ENCODE results near the gene PAPPA2.

PAPPA2 gene

DNA sequence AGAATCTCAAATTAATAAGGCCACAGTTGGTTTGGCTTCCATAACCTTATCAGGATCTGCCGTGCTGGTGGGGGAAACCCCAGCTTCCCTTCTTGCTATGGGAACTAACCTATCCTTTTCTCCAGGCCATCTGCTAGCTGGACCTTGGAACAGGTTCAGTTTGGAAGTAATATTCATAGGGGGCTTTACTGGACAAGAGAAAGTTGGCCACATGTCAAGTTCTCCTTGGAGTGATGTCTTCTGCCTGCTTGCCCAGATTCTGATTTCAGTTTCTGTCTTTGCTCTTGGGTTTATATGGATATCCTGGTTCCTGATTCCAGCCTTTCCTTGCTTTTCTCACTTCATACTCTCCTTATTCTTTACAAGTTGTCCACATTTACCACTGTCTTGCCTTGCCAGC lies 421.9 kb downstream of the PAPPA2 start:
- TF ChIP-seq, protein P1, sequence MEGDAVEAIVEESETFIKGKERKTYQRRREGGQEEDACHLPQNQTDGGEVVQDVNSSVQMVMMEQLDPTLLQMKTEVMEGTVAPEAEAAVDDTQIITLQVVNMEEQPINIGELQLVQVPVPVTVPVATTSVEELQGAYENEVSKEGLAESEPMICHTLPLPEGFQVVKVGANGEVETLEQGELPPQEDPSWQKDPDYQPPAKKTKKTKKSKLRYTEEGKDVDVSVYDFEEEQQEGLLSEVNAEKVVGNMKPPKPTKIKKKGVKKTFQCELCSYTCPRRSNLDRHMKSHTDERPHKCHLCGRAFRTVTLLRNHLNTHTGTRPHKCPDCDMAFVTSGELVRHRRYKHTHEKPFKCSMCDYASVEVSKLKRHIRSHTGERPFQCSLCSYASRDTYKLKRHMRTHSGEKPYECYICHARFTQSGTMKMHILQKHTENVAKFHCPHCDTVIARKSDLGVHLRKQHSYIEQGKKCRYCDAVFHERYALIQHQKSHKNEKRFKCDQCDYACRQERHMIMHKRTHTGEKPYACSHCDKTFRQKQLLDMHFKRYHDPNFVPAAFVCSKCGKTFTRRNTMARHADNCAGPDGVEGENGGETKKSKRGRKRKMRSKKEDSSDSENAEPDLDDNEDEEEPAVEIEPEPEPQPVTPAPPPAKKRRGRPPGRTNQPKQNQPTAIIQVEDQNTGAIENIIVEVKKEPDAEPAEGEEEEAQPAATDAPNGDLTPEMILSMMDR (IDR thresholded peaks at IDR 0.05; ENCODE audit: borderline replicate concordance, control extremely low read depth, extremely low read depth, insufficient read depth, missing control alignments): no peak
- in situ Hi-C loops (cut with MboI; ENCODE audit: low sequenced_read_pairs, unreplicated experiment): loop anchor here (5.0 to 25.0 kb wide), 2 partner anchors 323 to 902 kb away; no protein-coding TSS in a partner anchor
- DNase-seq (ENCODE audit: low spot score): no peak

DNA sequence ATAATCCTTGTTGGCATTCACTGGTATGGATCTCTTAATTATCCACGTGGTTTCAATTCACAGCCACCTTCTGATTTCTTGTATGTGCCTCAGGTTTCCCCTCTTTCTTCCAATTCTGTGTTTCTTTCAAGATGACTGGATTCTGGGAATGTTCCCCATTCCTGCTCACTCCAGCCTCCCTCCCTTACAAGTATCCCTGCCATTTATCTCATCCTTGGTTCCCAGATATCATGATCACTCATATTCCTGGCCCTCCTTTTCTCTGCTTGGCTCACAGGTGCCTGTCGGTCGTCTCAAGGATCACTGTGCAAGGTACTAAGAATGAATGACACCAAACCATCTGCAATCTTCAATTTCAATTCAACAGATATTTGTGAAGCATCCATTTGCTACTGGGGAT lies 422.4 kb downstream of the PAPPA2 start:
- no peak for DNase-seq (ENCODE audit: low spot score)
- in situ Hi-C loops (cut with MboI; ENCODE audit: low sequenced_read_pairs, unreplicated experiment): loop anchor here (25.0 kb wide), 1 partner anchor 902 kb away; no protein-coding TSS in a partner anchor
- TF ChIP-seq, protein P1 (IDR thresholded peaks at IDR 0.05; ENCODE audit: borderline replicate concordance, control extremely low read depth, extremely low read depth, insufficient read depth, missing control alignments): no peak

DNA sequence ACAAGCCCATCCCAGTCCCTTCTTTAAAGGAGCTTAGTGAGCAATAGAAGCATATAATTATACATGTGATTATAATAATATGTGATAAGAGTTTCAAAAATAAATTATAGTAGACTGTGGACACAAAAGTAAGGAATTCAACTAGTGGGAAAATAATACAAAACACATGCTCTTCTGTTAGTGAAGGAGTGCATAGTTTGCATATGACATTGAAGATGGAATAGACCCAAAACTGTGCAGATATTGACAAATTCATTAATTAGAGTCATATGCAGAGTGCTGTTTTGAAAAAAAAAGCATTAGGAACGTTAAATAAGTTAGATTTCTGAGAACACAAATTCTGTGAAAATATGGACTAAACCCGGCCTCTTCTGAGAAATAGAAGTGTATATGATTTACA lies 422.8 kb downstream of the PAPPA2 start:
- DNase-seq (ENCODE audit: low spot score): no peak
- TF ChIP-seq, protein P1 (IDR thresholded peaks at IDR 0.05; ENCODE audit: borderline replicate concordance, control extremely low read depth, extremely low read depth, insufficient read depth, missing control alignments): no peak
- in situ Hi-C loops (cut with MboI; ENCODE audit: low sequenced_read_pairs, unreplicated experiment): loop anchor here (25.0 kb wide), 1 partner anchor 902 kb away; no protein-coding TSS in a partner anchor

DNA sequence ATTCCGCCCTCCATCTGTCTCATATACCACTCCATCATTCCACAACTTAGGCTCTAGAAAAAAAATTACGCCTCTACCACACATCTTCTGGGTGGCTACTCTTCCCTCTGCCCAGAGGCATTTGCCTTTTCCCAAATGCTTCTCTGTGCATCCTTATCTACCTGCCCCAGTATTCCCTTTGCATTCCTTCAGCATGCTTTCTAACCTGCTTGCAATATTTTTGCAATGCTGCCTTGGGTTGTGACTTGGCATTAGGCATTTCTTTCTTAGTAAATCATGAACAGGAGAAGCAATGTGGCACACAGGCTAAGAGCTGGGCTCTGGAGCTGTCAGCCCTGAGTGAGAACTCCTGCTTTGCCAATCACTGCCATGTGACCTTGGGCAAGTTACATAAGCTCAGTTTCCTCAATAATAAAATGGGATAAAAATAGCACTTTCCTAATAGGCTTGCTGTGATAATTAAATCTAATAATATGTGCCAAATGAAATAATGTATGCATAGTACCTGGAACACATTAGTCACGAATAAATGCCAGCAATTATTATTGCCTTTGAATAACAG lies 425.6 kb downstream of the PAPPA2 start:
- in situ Hi-C loops (cut with MboI; ENCODE audit: low sequenced_read_pairs, unreplicated experiment): loop anchor here (25.0 kb wide), 1 partner anchor 899 kb away; no protein-coding TSS in a partner anchor
- no peak for DNase-seq (ENCODE audit: low spot score)
- TF ChIP-seq, protein P1 (IDR thresholded peaks at IDR 0.05; ENCODE audit: borderline replicate concordance, control extremely low read depth, extremely low read depth, insufficient read depth, missing control alignments): no peak

DNA sequence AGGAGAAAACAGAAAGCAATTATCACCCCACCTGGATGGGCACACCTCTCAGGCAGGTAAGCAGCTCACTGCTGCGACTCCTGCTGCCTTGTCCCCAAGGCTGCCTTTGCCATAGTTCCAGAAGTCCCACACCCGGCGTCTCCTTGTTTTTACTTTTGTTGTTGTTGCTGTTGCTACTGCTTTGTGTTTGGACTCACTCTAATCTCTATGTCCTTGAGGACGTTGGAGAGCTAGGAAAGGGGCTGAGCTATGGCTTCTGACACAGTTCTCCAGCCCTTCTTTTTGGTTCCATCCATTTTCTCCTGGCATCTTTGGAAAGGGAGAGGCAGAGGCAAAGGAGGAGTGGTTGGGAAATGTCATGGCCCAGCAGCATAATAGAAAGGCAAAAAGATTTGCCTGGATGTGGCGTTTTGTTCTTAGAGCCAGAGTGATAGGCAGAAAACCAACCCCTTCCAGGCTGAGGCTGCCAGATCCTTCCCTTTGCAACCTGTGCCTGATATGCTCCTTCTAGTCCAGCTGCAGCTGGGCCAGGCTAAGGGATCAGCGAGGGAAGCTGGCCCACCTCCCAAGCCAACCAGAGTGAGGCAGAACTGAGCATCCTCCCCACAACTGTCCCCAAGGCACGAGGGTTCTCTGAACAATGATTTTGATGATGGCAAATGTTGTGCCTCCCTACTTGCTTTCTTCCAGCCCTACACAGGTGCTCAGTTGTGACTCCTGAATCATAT lies 430.8 kb downstream of the PAPPA2 start:
- in situ Hi-C loops (cut with MboI; ENCODE audit: low sequenced_read_pairs, unreplicated experiment): loop anchor here (25.0 kb wide), 1 partner anchor 894 kb away; no protein-coding TSS in a partner anchor

DNA sequence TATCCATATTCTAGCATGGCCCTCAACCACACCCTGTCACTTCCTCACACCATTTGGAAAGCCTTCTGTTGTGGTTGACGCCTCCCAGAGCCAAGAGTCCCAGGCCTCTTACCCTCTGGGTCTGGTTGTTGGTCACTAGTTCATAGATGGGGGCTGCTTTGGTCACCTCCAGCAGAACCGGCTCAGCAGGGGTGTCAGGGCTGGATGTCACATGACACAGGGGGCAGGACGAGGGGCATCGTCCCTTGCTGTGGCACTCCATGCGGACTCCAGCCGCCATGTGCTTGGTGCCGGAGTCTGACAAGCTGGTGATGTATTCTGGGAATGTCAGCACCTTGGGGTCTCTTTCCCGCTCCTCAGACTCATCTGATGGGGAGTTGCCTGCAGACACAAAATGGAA lies 431.5 kb downstream of the PAPPA2 start:
- in situ Hi-C loops (cut with MboI; ENCODE audit: low sequenced_read_pairs, unreplicated experiment): loop anchor here (25.0 kb wide), 1 partner anchor 893 kb away; no protein-coding TSS in a partner anchor
- DNase-seq (ENCODE audit: low spot score): no peak
- TF ChIP-seq, protein P1 (IDR thresholded peaks at IDR 0.05; ENCODE audit: borderline replicate concordance, control extremely low read depth, extremely low read depth, insufficient read depth, missing control alignments): no peak

More for the DNA sequence above, 430.8 kb downstream of the PAPPA2 start:
- TF ChIP-seq, protein P1 (IDR thresholded peaks at IDR 0.05; ENCODE audit: borderline replicate concordance, control extremely low read depth, extremely low read depth, insufficient read depth, missing control alignments): no peak
- DNase-seq (ENCODE audit: low spot score): no peak
